SIG-M5 (cell line): ENCODE data around the gene PPP1R3F.
"Not testable (repeated sequence)": the region's sequence is repeated elsewhere in the genome, so short reads cannot be mapped to it uniquely, and the experiment has no call there.

Experiments used
- DNase-seq: peaks from one replicate; lab custom pipeline; 2025; lab: John Stamatoyannopoulos, UW

Gene PPP1R3F

DNA sequence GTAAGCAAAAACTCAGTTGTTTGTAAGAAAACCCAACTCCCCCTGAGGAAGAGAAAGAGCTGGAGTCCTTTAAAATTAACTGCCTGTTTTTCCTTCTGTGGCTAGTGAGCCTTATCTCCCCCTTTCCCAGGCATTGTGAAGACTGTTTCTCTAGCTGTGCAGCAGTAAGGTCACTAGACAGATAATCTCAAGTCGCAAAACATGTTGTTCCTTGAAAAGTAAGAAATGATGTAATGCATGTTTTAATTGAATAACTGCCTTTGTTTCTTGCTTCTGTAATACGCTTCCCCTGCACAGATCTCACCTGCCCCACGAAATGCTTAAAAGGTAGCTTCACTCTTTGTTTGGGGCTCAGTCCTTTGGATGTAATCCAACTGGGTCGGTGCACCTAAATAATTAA, 46.5 kb downstream of the PPP1R3F start:
- DNase-seq = no peak

DNA sequence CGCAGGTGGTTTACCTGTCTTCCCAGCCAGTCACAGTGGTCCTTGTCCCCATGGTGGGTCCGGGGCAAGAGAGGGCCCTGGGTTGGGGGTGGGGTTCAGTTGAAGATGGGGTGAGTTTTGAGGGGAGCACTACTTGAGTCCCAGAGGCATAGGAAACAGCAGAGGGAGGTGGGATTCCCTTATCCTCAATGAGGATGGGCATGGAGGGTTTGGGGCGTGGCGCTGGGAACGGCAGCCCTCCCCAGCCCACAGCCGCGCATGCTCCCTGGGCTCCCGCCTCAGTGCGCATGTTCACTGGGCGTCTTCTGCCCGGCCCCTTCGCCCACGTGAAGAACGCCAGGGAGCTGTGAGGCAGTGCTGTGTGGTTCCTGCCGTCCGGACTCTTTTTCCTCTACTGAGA, 52.1 kb downstream of the PPP1R3F start, which contains the start of gene GAGE12J:
TSS of gene GAGE12J (plus strand) at position 301 of the 400 bp plus-strand sequence. CDS start 1,157 bp downstream, outside the sequence.
- not testable (repeated sequence) for DNase-seq

- not testable (repeated sequence) for DNase-seq
These were observed 52.7 kb downstream of the PPP1R3F start for GRCh38 chrX:49322266-49322665.

DNA sequence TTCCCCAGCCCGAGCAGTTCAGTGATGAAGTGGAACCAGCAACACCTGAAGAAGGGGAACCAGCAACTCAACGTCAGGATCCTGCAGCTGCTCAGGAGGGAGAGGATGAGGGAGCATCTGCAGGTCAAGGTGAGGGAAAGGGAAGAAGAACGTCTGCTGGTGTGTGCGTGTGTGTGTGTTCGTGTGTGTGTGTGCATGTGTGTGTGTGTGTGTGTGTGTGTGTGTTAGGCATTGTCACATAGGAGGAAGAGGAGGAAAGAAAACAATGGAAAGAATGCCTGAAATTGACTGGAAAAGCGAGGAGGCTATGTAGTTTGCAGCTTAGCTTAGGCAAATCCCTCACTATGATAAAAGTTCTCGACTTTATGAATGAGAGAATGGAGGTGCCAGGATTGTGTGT, 54.1 kb downstream of the PPP1R3F start:
- DNase-seq = not testable (repeated sequence)

- DNase-seq = not testable (repeated sequence)
These were observed 60.8 kb downstream of the PPP1R3F start for GRCh38 chrX:49330421-49330820.

DNA sequence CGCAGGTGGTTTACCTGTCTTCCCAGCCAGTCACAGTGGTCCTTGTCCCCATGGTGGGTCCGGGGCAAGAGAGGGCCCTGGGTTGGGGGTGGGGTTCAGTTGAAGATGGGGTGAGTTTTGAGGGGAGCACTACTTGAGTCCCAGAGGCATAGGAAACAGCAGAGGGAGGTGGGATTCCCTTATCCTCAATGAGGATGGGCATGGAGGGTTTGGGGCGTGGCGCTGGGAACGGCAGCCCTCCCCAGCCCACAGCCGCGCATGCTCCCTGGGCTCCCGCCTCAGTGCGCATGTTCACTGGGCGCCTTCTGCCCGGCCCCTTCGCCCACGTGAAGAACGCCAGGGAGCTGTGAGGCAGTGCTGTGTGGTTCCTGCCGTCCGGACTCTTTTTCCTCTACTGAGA, 61.7 kb downstream of the PPP1R3F start, which contains the start of gene GAGE13:
TSS of gene GAGE13 (plus strand) at position 301 of the 400 bp plus-strand sequence. CDS start 1,156 bp downstream, outside the sequence.
- DNase-seq = not testable (repeated sequence)

GRCh38 chrX:49331841-49332240, 62.2 kb downstream of the PPP1R3F start:
- not testable (repeated sequence) for DNase-seq
